ENCODE measurements around the gene B4GALT1.
"Not testable (repeated sequence)": the region's sequence is repeated elsewhere in the genome, so short reads cannot be mapped to it uniquely, and the experiment has no call there.

B4GALT1 gene

DNA sequence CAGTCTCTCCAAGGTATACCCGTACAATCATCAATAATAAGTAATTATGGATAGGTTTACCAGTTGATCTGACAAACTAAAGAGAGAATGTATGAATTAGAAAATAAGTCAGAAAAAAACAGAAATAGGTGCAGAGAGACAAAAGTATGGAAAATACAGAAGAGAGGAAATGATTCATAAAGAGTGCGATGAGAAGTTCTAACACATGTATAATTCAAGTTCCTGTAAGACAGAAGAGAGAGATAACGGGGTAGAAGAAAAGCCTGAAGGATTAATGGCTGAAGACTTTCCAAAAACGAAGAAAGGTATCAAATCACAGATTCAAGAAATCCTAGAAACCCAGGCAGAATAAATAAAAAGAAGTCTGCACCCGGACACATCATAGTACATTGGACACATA, 74.5 kb downstream of the B4GALT1 start:
- Mint-ChIP-seq H3K36me3 (no peaks in the 10 kb centered on the region), H3K27me3 (no peaks in the 10 kb centered on the region), H3K4me3 (peak overlapping the region; percentile 57), H3K27ac (peak overlapping the region; percentile 42), H3K4me1 (peaks cover 11% of the 10 kb centered on the region), H3K9me3 (no peaks in the 10 kb centered on the region)

DNA sequence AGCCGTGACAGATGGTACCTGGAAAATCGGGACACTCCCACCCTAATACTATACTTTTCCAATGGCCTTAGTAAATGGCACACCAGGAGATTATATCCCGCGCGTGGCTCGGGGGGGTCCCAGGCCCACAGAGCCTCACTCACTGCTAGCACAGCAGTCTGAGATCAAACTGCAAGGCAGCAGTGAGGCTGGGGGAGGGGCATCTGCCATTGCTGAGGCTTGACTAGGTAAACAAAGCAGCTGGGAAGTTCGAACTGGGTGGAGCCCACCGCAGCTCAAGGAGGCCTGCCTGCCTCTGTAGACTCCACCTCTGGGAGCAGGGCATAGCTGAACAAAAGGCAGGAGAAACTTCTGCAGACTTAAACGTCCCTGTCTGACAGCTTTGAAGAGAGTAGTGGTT, 81.5 kb downstream of the B4GALT1 start:
- H3K4me3 Mint-ChIP-seq, H3K4me1 Mint-ChIP-seq, H3K27me3 Mint-ChIP-seq, H3K36me3 Mint-ChIP-seq, H3K9me3 Mint-ChIP-seq, H3K27ac Mint-ChIP-seq: not testable (repeated sequence)

GRCh38 chr9:33082538-33083326, 84.4 kb downstream of the B4GALT1 start:
- H3K27ac Mint-ChIP-seq: peak overlapping the region; percentile 79
- peak overlapping the region; percentile 59 for H3K4me3 Mint-ChIP-seq
- H3K4me1 Mint-ChIP-seq: peaks cover 15% of the 10 kb centered on the region
- H3K36me3 Mint-ChIP-seq: no peaks in the 10 kb centered on the region
- no peaks in the 10 kb centered on the region for H3K9me3 Mint-ChIP-seq
- H3K27me3 Mint-ChIP-seq: no peaks in the 10 kb centered on the region

DNA sequence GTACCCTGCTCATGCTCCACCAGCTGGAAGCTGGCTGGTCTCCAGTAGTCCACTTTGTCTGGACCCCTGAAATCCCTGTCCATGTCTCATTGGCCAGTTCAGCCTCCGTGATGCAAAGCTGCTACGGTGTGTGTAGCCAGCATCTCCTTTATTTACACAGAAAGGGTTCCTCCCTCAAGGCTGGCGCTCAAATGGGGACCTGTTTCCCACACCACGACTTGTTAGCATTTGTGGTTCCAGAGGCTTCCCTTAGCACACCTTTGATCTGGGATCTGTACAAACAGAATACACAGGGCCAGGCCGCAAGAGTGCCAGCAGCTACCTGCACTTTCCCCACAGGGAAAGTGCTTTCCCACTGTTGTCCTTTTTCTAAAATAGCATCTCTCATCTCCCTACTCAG, 85.0 kb downstream of the B4GALT1 start:
- Mint-ChIP-seq H3K27me3 (no peaks in the 10 kb centered on the region), H3K4me3 (peak overlapping the region; percentile 19), H3K4me1 (peaks cover 18% of the 10 kb centered on the region), H3K36me3 (no peaks in the 10 kb centered on the region), H3K27ac (peak overlapping the region; percentile 79), H3K9me3 (no peaks in the 10 kb centered on the region)

- no peaks in the 10 kb centered on the region for H3K9me3 Mint-ChIP-seq
- H3K27me3 Mint-ChIP-seq: no peaks in the 10 kb centered on the region
These were observed 85.8 kb downstream of the B4GALT1 start for GRCh38 chr9:33081128-33081851.

GRCh38 chr9:33080534-33080933, 86.6 kb downstream of the B4GALT1 start:
- H3K4me3 Mint-ChIP-seq: no peak overlapping the region
- no peak overlapping the region for H3K27ac Mint-ChIP-seq
- H3K9me3 Mint-ChIP-seq: no peaks in the 10 kb centered on the region
- H3K4me1 Mint-ChIP-seq: peaks cover 29% of the 10 kb centered on the region
- H3K36me3 Mint-ChIP-seq: no peaks in the 10 kb centered on the region
- no peaks in the 10 kb centered on the region for H3K27me3 Mint-ChIP-seq

More at GRCh38 chr9:33081128-33081851, 85.8 kb downstream of the B4GALT1 start:
- H3K4me3 Mint-ChIP-seq: no peak overlapping the region
- no peak overlapping the region for H3K27ac Mint-ChIP-seq
- peaks cover 24% of the 10 kb centered on the region for H3K4me1 Mint-ChIP-seq
- H3K36me3 Mint-ChIP-seq: no peaks in the 10 kb centered on the region

GRCh38 chr9:33076046-33077004, 90.8 kb downstream of the B4GALT1 start, which contains the start of gene SMU1:
TSS of gene SMU1 (minus strand) at chr9:33076674. CDS start at chr9:33076608, 66 bp downstream.
- no peaks in the 10 kb centered on the region for H3K27me3 Mint-ChIP-seq
- H3K4me3 Mint-ChIP-seq: peak within 1 kb of the TSS; percentile 97
- no peaks in the 10 kb centered on the region for H3K9me3 Mint-ChIP-seq
- peaks cover 13% of the 10 kb centered on the region for H3K36me3 Mint-ChIP-seq
- H3K27ac Mint-ChIP-seq: peak within 1 kb of the TSS; percentile 96
- H3K4me1 Mint-ChIP-seq: peaks cover 47% of the 10 kb centered on the region

GRCh38 chr9:33068991-33069390, 98.1 kb downstream of the B4GALT1 start:
- Mint-ChIP-seq H3K36me3 (peaks cover 29% of the 10 kb centered on the region), H3K27me3 (no peaks in the 10 kb centered on the region), H3K4me3 (no peak overlapping the region), H3K9me3 (no peaks in the 10 kb centered on the region), H3K4me1 (peaks cover 35% of the 10 kb centered on the region), H3K27ac (no peak overlapping the region)

GRCh38 chr9:33065157-33066076, 101.7 kb downstream of the B4GALT1 start:
- Mint-ChIP-seq H3K9me3 (no peaks in the 10 kb centered on the region), H3K4me3 (no peak overlapping the region), H3K27ac (peak overlapping the region; percentile 2), H3K4me1 (peaks cover 10% of the 10 kb centered on the region), H3K36me3 (peaks cover 14% of the 10 kb centered on the region), H3K27me3 (no peaks in the 10 kb centered on the region)
